Activated CD8-positive, alpha-beta memory T cell treated with anti-CD3 and anti-CD28 coated beads, Interleukin-2, amount 50 U/mL, for 24 hours (primary cell): ENCODE measurements around the gene TMEM51.

ENCODE experiments used
- DNase-seq: peaks from one replicate; pipeline ENCODE4 v3.0.0-alpha.2; 2020; ENCODE audit errors: extremely low read depth

TMEM51 gene

GRCh38 chr1:15153184-15153841 lies at the start of gene TMEM51:
TSS of gene TMEM51 (plus strand) at chr1:15153747. CDS start at chr1:15215088, 61,341 bp downstream.
- no peak for DNase-seq

- DNase-seq = no peak
These were observed 49.6 kb upstream of the TMEM51 start for GRCh38 chr1:15103906-15104305.

DNA sequence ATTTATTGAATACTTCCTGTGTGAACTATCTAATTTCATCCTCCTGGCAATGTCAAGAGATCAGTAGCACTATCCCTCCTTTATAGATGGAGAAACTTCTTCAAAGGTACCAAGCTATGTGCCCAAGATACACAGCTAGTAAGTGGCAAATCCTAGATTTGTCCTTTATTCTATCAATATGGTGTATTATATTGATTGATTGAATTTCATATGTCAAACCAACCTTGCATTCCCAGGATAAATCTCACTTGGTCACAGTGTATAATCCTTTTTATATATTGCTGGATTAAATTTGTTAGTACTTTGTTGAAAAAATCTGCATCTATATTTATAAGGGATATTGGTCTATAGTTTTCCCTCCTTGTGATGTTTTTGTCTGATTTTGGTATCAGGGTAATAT lies 48.8 kb upstream of the TMEM51 start:
- no peak for DNase-seq

GRCh38 chr1:15106608-15107007 lies 46.9 kb upstream of the TMEM51 start:
- DNase-seq = no peak

DNA sequence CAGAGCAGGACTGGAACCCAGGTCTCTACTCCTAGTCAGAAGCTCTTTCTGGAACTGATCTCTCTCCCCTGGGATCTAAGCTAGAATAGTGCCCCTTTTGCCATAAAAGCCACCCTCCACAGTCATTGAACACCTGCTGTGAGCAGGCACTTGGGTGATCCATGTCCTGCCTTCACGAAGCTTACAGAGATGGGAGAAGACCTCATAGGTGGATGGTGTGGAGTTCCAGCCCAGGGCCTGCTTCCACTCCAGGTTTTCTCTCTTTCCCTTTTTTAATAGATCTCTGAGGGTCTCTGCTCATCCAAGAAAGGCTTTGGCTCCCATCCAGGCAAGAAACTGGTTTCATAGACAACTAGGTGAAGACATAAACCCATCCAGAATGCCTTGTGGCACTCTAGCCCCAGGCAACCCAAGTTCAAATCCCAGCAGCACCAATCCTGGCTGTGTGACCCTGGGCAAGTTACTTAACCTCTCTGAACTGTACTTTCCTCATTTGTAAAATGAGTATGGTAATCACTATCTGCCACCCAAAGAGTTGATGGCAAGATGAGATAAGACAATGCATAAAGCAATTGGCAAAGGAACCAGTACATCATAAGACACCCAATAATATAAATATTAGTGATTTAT lies 46.4 kb upstream of the TMEM51 start:
- DNase-seq = no peak

DNA sequence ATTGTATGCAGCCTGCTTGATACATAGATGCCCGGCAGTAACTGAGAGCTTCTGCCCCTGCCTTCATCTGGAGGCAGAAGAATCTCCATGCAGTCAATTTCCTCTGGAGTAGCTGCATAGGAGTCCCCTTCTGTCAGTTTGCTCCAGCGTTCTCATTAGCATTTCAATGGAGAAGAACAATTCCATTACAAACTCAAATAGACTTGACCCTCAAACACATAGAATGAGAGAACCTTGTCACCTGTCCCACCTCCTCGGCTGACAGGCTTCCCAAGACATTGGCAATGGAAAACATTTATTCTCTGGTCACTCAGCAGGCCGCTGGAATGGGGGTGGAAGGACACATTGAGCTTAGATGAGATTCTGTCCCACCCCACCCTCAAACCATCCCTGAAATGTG lies 45.6 kb upstream of the TMEM51 start:
- no peak for DNase-seq

DNA sequence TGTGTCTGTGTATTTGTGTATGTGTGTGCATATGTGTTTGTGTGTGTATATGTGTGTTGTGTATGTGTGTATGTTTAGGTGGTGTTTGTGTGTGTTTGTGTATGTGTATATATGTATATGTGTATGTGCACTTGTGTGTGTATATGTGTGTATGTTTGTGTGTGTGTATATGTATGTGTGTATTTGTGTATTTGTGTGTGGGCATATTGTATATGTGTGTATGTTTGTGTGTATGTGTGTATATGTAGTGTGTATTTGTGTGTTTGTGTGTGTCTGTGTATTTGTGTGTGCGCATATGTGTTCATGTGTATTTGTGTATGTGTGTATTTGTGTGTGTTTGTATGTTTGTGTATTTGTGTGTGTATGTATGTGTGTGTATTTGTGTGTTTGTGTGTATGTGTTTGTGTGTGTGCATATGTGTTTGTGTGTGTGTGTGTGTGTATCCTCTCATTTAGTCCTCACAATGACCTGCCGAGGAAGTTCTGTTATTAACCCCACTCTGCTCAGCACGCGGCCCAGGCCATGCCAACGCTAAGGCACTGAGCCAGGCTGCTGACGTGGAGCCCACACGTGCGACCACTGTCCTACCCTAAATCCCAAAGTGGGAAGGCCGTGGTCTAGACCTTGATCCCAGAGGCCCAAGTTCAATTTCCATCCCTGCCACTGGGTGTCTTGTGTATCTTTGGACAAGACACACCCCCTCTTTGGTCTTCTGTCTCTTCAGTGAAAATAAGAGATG lies 43.2 kb upstream of the TMEM51 start:
- DNase-seq = no peak

DNA sequence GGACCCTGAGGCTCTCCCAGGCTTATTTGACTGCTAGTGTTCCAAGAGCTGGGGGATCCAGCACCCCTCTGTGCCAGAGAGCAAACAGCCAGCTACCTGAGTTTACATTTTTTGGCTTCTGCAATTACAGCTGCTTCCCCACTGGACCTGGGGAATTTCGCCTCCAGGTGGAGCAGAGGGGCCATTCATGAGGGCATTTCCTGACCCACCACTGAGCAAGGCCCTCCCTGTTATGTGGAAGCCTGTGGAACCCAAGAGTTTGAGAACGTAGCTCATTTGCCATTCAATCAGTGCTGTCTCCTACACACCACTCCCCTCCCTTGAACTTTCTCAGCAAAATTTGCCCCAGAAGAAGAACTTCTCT lies 42.7 kb upstream of the TMEM51 start:
- no peak for DNase-seq

DNA sequence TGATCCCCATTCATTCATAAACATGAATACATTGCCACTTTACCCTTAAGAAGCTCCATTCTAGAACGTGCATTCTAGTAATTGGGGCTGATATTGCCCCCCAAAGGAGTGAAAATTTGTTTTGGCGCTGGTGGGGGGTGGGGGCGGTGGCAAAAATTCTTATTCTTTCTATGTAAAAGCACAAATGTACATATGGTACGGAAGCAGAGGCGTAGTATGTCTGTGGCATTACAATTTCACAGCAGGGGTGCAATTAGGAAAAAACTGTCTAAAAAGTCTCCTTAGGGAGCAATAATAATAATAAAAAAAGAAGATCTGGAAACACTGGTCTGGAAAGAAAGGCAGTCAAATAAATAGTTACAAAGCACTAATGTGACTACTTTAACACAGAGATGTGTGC lies 40.4 kb upstream of the TMEM51 start:
- no peak for DNase-seq

GRCh38 chr1:15114884-15115283 lies 38.7 kb upstream of the TMEM51 start:
- DNase-seq = no peak

DNA sequence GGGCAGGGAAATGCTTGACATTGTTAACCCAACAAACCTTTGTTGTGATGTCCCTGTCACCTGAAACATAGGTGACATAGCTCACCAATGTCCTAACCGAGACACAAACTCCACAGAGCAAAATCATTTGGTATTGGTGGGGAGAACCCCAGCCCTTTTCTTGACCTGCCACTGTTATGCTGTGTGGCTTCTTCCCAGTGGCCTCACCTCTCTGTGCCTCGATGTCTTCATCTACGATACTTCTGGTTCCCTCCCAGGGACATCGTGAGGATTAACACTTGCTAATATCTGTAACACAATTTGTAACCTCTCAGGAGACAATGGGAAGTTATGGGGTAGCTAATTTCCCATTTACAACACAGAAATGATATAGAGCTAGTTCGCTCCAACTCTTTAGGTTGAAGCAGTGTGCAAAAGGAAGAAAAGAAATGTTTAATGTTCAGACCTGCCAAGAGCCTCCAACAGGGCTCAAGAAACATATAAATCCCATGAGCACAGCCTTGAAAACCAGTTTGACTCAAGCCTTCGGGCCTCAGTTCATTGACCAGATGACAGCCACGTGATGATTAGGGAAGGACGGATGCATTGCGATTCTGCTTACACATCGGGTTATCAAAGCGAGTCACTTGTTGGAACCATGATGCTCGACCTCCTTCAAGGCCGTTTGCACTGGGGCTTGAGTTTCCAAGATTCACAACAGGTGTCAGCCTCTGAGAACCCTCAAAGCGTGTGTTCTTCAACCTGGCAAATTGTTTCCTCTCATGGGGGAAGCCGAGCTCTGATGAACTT lies 37.8 kb upstream of the TMEM51 start:
- no peak for DNase-seq

DNA sequence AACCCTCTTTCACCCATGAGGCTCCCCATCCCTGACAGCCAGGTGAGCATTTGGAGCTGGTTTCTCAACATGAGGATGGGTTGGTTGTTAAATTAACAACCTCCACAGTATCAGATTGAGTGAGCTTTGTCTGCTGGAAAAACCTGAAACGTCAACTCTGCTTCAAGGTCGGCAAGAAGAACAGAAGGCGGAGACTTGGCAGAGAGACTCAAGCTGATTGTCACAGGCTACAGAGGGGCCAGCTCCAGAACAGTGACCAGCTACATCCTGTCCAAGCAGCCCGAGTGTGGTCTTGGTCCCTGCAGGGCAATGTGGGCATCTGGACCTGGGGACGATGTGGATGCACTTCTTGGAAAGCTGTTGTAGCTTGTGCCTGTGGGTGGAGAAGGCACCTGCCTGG lies 36.6 kb upstream of the TMEM51 start:
- DNase-seq = no peak

DNA sequence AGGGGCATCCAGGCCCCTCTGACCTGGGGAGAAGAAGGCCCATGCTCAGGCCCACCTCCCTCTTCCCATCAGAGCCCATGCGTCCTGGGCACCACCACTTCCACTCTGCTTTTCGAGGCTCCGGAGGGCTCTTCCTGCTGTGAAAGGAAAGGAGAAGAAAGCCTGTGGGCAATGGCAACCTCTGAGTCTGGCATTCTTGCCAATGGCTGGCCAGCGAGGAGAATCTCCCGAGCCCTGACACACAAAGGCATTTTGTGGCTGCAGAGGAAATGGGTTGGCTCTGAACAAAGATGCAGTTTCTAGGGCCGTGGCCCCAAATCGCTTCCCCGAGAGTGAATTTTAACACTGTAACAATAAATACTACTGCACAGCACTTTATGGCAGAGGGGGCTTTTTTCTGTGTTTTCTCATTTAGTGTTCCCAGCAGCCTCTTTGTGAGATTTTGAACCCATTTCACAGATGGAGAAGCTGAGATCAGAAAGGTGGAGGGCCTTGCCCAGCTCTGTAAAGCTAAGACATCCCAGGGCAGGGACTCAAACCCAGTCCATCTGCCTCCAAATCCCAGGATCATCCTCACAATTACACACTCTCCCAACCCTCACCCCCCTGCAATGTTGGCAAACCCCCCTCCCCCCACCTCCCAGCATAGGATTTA lies 35.7 kb upstream of the TMEM51 start:
- no peak for DNase-seq

DNA sequence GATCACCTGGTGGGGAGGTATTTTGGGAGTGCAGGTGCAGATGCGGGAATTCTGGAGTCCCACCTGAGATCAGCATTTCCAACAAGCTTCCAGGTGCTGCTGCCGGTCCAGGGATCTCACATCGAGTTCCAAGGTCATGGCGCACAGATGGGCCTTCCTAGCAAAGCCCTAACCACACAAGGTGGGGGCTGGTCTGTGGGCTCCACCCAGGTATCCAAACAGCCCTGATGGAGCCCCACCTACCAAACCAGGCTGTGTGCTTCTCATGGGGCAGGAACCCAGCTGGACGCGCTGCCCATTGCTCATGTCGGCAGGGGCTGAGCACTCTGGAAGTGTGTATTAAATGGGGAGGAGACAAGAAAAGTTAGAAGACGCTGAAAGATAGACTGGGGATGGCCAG lies 35.0 kb upstream of the TMEM51 start:
- no peak for DNase-seq

GRCh38 chr1:15120251-15120945 lies 33.1 kb upstream of the TMEM51 start:
- DNase-seq = no peak

DNA sequence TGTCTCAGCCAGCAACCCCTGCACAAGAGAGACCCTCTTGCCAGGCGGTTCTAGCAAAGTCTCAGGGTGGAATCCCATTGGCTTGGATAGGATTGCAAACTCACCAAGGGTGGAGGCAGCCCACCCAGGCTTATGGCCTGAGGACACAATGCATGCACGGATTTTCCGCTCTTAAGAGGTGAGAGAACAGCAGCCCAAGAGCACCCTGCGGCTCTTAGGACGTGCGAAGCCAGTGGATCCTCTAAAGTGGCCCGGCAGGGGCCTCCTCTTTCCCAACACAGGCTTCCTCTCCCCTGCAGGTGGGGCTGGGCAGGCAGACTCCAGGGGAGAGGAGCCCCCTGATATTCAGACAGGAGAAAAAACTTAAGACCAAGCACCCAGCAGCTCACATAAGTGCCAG lies 31.2 kb upstream of the TMEM51 start:
- no peak for DNase-seq

DNA sequence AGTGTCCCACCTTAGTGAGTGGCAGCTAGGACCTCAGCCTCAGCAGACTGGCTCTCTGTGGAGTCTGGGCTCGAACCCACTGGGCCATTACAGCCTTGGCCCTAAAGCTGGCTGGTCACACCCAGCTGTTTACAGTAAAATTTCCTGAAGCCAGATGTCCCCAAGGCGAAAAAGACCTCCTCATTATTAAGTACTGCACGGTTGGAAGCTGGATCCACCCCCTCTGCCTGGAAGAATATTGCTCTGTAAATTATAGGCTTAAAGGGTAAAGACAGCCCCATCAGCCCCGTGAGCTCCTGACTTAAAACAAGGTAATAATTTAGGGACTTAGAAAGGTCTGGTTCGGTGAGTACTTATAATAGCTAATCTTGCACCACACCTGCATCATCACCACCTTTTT lies 30.3 kb upstream of the TMEM51 start:
- no peak for DNase-seq

GRCh38 chr1:15123925-15124324 lies 29.6 kb upstream of the TMEM51 start:
- no peak for DNase-seq

GRCh38 chr1:15124362-15125100 lies 29.0 kb upstream of the TMEM51 start:
- no peak for DNase-seq

DNA sequence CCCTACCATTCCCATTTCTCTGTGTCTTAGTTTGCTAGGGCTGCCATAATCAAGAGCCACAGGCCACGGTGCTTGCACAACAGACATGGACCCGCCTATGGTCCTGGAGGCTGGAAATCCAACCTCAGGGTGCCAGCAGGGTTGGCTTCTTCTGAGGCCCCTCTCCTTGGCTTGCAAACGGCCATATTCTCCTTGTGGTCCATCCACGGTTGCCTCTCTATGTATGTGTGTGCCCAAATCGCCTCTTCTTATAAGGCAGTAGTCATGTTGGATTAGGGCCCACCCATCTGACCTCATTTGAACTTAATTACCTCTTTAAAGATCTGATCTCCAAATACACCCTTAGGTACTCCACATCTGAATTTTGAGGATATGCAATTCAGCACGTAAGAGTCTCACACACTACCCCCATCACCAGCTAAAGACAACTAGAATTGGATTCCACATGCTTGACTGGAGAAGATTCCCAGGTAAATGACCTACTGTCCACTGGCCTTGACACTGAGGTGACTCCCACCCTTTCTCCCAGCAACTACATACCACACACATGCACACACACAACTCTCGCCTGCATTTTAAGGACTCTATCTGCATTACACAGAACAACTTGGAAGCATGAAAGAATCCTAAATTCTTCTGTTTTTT lies 28.3 kb upstream of the TMEM51 start:
- DNase-seq = no peak
